ENCODE results near the gene GSTM4. TPM values are rescaled to one million over a fixed set of nuclear protein-coding genes. Genes with fewer than 3 reads are reported as not detected.

Gene GSTM4
- total RNA-seq, 4 donors from 2014 or later, result 14.7 to 29.8 (median 20.8) TPM

GRCh38 chr1:109630081-109630897 lies 25.6 kb upstream of the GSTM4 start:
- DNase-seq (ENCODE audit: low spot score) (no peak), ATAC-seq (ENCODE audit: low FRiP score) (no peak)
- TF ChIP-seq CTCF (IDR thresholded peaks at IDR 0.05), result no peak

- TF ChIP-seq CTCF (IDR thresholded peaks at IDR 0.05), result no peak
- no peak for ATAC-seq (ENCODE audit: low FRiP score)
- DNase-seq (ENCODE audit: low spot score), result no peak
Observed at GRCh38 chr1:109630898-109631512, 24.9 kb upstream of the GSTM4 start.

- no peak for TF ChIP-seq CTCF (IDR thresholded peaks at IDR 0.05)
Observed at GRCh38 chr1:109631513-109632505, 24.1 kb upstream of the GSTM4 start.

GRCh38 chr1:109632671-109633346 lies 23.1 kb upstream of the GSTM4 start:
- ATAC-seq (ENCODE audit: low FRiP score), result no peak
- no peak for DNase-seq (ENCODE audit: low spot score)
- TF ChIP-seq CTCF (IDR thresholded peaks at IDR 0.05), result no peak

More at GRCh38 chr1:109631513-109632505, 24.1 kb upstream of the GSTM4 start:
- ATAC-seq (ENCODE audit: low FRiP score), result no peak
- DNase-seq (ENCODE audit: low spot score), result no peak

- DNase-seq (ENCODE audit: low spot score), result no peak
- ATAC-seq (ENCODE audit: low FRiP score), result no peak
- no peak for TF ChIP-seq CTCF (IDR thresholded peaks at IDR 0.05)
Observed at GRCh38 chr1:109634292-109634691, 21.6 kb upstream of the GSTM4 start.

Measured in omental fat pad (tissue), 4 donors.